Measurements from ENCODE around the gene TEKT1.

The TEKT1 gene

GRCh38 chr17:6755731-6756184 lies 75.8 kb downstream of the TEKT1 start, which contains the start of gene XAF1:
TSS of gene XAF1 (plus strand) at chr17:6756046. CDS start at chr17:6756079, 33 bp downstream.
- DNase-seq, result peak; percentile 46 to 48

GRCh38 chr17:6755281-6755680 lies 76.2 kb downstream of the TEKT1 start:
- DNase-seq, result no peak

- DNase-seq, result no peak
Observed at GRCh38 chr17:6753546-6753945, 78.0 kb downstream of the TEKT1 start.

GRCh38 chr17:6753006-6753445 lies 78.5 kb downstream of the TEKT1 start:
- DNase-seq, result no peak

- DNase-seq, result no peak
Observed at GRCh38 chr17:6752068-6752909, 79.2 kb downstream of the TEKT1 start.

GRCh38 chr17:6749519-6749918 lies 82.0 kb downstream of the TEKT1 start:
- no peak for DNase-seq

GRCh38 chr17:6748617-6749016 lies 82.9 kb downstream of the TEKT1 start:
- no peak for DNase-seq

Data from activated CD4-positive, alpha-beta T cell treated with anti-CD3 and anti-CD28 coated beads, Interleukin-2, amount 50 U/mL, for 4 hours (primary cell).